Endothelial cell of umbilical vein (primary cell): ENCODE measurements around the gene FYB1. TPM values are rescaled to one million over a fixed set of nuclear protein-coding genes. Genes with fewer than 3 reads are reported as not detected.

Experiments
- polyA plus RNA-seq, 4 experiments: library from polyadenylated mRNA; depleted of rRNA in 3 of 4; stranded (reverse) in 3 of 4; unstranded in 1 of 4; fragments of >200 nt; gene quantifications; 2 replicates each; pipeline versions ENCODE4 v1.2.1 to v1.2.3, GENCODE V29; 2011 to 2012; ENCODE audit warnings: missing spikeins in 1 of 4
- total RNA-seq: library from RNA; stranded (reverse); gene quantifications from 2 replicates; pipeline ENCODE4 v1.2.3, GENCODE V29; 2021

The FYB1 gene
- total and polyA plus RNA-seq, 2 donors (not counting 3 experiments of a cell fraction or from before 2014, with no cell fraction given) = 0.44 TPM; not detected in 1

Other genes starting within 250 kb of the FYB1 start
- gene RICTOR, start 145.2 kb downstream of the FYB1 start, total RNA-seq = 38.0 and 39.5 TPM in 2 replicates
- 7.0 and 9.2 TPM in 2 replicates for gene RICTOR, start 145.2 kb downstream of the FYB1 start, polyA plus RNA-seq
- gene C9, start 144.9 kb upstream of the FYB1 start, total RNA-seq = 0.44 TPM in 1 of 2 replicates, not detected in the other
- gene C9, start 144.9 kb upstream of the FYB1 start, polyA plus RNA-seq = 0.03 and 0.33 TPM in 2 replicates
- 245 and 283 TPM in 2 replicates for gene DAB2, start 205.4 kb upstream of the FYB1 start, total RNA-seq
- gene DAB2, start 205.4 kb upstream of the FYB1 start, polyA plus RNA-seq = 168 TPM in 2 replicates